HFF-Myc (cell line): ENCODE measurements around the gene CHST11.
A peak's percentile ranks its signal among the peaks of the same experiment; 100 is the strongest.

Experiments
- DNase-seq: peaks from one replicate; pipeline ENCODE4 v3.0.0-alpha.2; 2011; ENCODE audit warnings: low read depth; ENCODE audit errors: extremely low read depth
- H3K4me3 ChIP-seq: replicated peaks from 2 replicates; pipeline ENCODE4 v1.5.1; 2011; ENCODE audit warnings: low read depth, mild to moderate bottlenecking, control low read depth, low read length
- TF ChIP-seq, protein P1 (sequence below): IDR thresholded peaks from 2 replicates; pipeline ENCODE4 v1.5.1; 2012; ENCODE audit warnings: mild to moderate bottlenecking, low read depth, low read length, control low read depth; ENCODE audit errors: missing control alignments

Gene CHST11

DNA sequence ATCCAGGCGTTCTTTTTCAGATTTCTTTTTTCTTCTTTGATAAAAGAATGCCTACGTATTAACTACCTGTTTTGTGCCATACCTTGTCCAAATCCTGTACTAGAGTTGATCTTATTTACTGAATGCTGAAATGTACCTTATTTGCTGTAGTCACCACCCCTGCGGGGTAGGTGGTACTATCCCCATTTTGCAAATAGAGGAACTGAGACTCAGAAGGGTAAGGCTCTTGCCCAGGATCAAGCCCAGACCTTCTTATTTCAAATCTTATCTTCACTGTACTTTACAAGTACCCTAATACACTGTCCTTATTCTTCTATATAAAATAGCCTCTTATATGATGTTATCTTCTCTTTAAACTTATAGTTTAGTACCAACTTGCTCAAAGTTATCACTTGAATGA lies 294.8 kb downstream of the CHST11 start:
- no peak for DNase-seq
- H3K4me3 ChIP-seq = no peak overlapping the region
- TF ChIP-seq, protein P1, sequence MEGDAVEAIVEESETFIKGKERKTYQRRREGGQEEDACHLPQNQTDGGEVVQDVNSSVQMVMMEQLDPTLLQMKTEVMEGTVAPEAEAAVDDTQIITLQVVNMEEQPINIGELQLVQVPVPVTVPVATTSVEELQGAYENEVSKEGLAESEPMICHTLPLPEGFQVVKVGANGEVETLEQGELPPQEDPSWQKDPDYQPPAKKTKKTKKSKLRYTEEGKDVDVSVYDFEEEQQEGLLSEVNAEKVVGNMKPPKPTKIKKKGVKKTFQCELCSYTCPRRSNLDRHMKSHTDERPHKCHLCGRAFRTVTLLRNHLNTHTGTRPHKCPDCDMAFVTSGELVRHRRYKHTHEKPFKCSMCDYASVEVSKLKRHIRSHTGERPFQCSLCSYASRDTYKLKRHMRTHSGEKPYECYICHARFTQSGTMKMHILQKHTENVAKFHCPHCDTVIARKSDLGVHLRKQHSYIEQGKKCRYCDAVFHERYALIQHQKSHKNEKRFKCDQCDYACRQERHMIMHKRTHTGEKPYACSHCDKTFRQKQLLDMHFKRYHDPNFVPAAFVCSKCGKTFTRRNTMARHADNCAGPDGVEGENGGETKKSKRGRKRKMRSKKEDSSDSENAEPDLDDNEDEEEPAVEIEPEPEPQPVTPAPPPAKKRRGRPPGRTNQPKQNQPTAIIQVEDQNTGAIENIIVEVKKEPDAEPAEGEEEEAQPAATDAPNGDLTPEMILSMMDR = no peak

DNA sequence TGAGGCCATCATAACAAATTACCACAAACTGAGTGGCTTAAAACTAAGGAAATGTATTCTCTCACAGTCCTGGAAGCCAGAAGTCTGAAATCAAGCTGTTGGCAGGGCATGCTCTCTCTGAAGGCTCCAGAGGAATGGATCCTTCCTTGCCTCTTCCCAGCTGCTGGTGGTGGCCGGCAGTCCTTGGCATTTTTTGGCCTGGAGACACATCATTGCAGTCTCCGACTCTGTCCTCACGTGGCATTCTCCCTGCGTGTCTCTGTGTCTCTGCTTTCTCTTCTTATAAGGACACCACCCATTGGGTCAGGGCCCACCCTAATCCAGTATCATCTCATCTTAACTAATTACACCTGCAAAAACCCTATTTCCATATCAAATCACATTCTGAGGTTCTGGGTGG lies 295.3 kb downstream of the CHST11 start:
- TF ChIP-seq, protein P1 = no peak

DNA sequence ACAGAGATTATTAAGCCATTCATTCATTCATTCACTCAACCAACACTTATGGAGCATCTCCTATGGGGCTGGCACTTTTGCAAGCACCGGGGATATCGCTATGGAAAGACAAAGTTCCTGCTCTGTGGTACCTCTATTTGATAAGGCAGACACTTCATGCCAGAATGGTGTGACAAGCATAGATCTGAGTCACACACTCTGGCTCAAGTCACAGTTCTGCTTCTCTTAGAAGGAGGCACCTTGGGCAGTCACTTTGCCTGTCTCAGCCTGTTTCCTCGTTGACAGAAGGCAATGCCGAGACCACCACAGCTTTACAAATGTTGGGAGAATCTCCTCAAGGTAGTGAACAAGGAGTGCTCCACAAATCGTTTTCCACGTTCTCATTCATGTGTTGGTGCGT lies 296.1 kb downstream of the CHST11 start:
- TF ChIP-seq, protein P1 = no peak
- H3K4me3 ChIP-seq = no peak overlapping the region
- DNase-seq = no peak

More for the DNA sequence above, 295.3 kb downstream of the CHST11 start:
- H3K4me3 ChIP-seq = no peak overlapping the region
- no peak for DNase-seq

DNA sequence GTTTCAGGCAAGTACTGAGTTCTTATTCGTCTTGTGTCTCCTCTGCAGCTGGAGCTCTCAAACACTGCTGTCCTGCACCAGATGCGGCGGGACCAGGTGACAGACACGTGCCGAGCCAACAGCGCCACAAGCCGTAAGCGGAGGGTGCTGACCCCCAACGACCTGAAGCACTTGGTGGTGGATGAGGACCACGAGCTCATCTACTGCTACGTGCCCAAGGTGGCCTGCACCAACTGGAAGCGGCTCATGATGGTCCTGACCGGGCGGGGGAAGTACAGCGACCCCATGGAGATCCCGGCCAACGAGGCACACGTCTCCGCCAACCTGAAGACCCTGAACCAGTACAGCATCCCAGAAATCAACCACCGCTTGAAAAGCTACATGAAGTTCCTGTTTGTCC lies 300.2 kb downstream of the CHST11 start:
- H3K4me3 ChIP-seq = no peak overlapping the region
- DNase-seq = no peak
- TF ChIP-seq, protein P1 = no peak

DNA sequence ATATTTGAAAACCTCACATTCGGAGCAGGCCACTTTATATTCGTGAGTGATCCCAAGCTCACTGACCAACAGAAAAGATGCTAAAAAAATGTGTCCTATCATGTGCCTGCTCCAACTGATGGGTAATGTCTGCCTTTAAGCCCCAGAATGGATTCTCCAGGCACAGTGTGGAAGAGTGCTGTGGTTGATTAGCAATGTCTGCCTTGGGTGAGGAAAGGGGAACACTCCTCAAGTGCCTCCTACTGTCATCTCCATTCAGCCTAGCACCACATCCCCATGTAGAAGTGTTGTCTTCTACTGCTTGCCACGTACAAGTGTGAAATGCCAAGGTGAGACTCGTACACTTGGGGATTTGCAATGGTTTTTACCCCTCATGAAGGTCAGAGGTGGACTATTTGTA lies 302.0 kb downstream of the CHST11 start:
- TF ChIP-seq, protein P1 = no peak
- no peak overlapping the region for H3K4me3 ChIP-seq
- DNase-seq = no peak

DNA sequence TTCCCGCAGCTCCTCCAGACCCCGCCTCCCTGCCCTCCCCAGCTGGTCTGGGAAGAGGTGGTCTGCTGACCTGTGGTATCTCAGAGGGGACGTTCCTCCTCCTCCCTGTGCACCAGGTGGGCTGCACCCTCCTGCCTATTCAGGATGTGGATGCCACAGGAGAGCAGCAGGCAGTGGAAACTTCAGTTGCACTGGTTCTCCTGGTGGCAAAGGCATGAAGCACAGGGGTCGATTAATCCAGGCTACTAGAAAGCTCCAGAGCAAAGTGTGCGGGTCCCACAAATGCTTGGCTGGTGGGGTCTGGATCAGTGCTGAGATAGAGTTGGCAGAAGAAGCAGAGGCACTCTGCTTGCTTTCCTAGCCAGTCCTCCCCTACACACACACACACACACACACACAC lies 304.3 kb downstream of the CHST11 start:
- H3K4me3 ChIP-seq = no peak overlapping the region
- TF ChIP-seq, protein P1 = peak; percentile 10
- DNase-seq = no peak

DNA sequence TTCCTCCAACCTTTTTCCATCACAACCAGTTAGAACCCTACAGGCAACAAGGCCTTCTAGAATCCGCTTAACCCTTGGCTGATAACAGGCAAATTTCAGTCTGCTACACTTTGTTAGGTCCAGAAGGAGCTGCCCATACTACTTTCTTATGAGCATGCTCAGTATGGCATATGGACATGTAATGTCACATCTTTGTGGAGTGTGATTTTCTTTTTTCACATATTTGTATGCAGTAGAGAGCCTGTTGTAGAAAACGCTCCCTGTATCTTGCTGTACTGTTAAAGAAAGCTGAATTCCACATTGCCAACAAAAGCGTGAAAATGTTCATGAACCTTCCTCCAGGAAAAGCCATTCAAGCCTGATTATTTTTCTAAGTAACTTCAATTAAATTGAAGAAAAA lies 304.9 kb downstream of the CHST11 start:
- H3K4me3 ChIP-seq = no peak overlapping the region
- TF ChIP-seq, protein P1 = no peak
- no peak for DNase-seq
